Thyroid gland (tissue), 4 donors: ENCODE data around the gene RDX. TPM values are rescaled to one million over a fixed set of nuclear protein-coding genes. Genes with fewer than 3 reads are reported as not detected.
A peak's percentile ranks its signal among the peaks of the same experiment; 100 is the strongest.
"Not testable (repeated sequence)": the region's sequence is repeated elsewhere in the genome, so short reads cannot be mapped to it uniquely, and the experiment has no call there.

Experiments
- DNase-seq, 2 donors: peaks; one replicate each; pipeline ENCODE4 v3.0.0-alpha.2; 2019
- H3K27ac ChIP-seq, 3 donors: fragments of 200-600 bp; sonication (generic); 1 replicate in 2 of 3; 2 replicates in 1 of 3; pipeline ENCODE4 v1.5.1; 2016 to 2019; ENCODE audit warnings: mild to moderate bottlenecking in 1 of 3, moderate library complexity in 1 of 3
- H3K27me3 ChIP-seq: fragments of 200-600 bp; sonication (generic); one replicate; pipeline ENCODE4 v1.5.1; 2019
- H3K36me3 ChIP-seq, 2 donors: fragments of 200-600 bp; sonication (generic); one replicate each; pipeline ENCODE4 v1.5.1; 2016 to 2019
- H3K4me1 ChIP-seq, 2 donors: fragments of 200-600 bp; sonication (generic); one replicate each; pipeline ENCODE4 v1.5.1; 2017 to 2019
- H3K4me3 ChIP-seq, 3 donors: fragments of 200-600 bp; sonication (generic); replicated peaks in 1 of 3; 1 replicate in 2 of 3; 2 replicates in 1 of 3; pipeline ENCODE4 v1.5.1; 2016; ENCODE audit warnings: mild to moderate bottlenecking in 1 of 3
- H3K9me3 ChIP-seq: fragments of 200-600 bp; sonication (generic); one replicate; pipeline ENCODE4 v1.5.1; 2017
- POLR2A ChIP-seq, 2 donors: fragments of 450-650 bp; IDR thresholded peaks; one replicate each; pipeline ENCODE4 v1.6.1; 2017; ENCODE audit warnings: antibody characterized with exemption in 2 of 2, mild to moderate bottlenecking in 2 of 2, moderate library complexity in 1 of 2
- WGBS, 2 donors: methylation state at CpG; one replicate each; pipeline ENCODE4 v1.1.5; 2017; 5-methylcytosine and 5-hydroxymethylcytosine counted together
- intact Hi-C: fragments of 100-400 bp; cut with DNase I; formaldehyde crosslinking; loops from one replicate; pipeline ENCODE4 v1.15.1; 2023
- total RNA-seq, 4 donors: library from RNA; depleted of rRNA; stranded (reverse); fragments of >200 nt; gene quantifications; one replicate each; pipeline ENCODE4 v1.2.3, GENCODE V29; 2016
- TF ChIP-seq, protein P1 (sequence below), 6 experiments: fragments of 200-600 bp in 3 of 6; fragments of 450-650 bp in 3 of 6; sonication (generic) in 3 of 6; IDR thresholded peaks; one replicate each; pipeline ENCODE4 v1.5.1; 2016 to 2019; ENCODE audit warnings: antibody characterized with exemption in 6 of 6, mild to moderate bottlenecking in 2 of 6, inconsistent platforms in 1 of 6, moderate library complexity in 1 of 6

Gene RDX
- total RNA-seq, 4 donors from 2014 or later: 83.2 to 138 (median 107) TPM

GRCh38 chr11:110289472-110289871, 6.9 kb downstream of the RDX start:
- H3K36me3 ChIP-seq: no peaks in the 10 kb centered on the region
- no peak for TF ChIP-seq POLR2A (IDR thresholded peaks at IDR 0.05)
- TF ChIP-seq, protein P1, sequence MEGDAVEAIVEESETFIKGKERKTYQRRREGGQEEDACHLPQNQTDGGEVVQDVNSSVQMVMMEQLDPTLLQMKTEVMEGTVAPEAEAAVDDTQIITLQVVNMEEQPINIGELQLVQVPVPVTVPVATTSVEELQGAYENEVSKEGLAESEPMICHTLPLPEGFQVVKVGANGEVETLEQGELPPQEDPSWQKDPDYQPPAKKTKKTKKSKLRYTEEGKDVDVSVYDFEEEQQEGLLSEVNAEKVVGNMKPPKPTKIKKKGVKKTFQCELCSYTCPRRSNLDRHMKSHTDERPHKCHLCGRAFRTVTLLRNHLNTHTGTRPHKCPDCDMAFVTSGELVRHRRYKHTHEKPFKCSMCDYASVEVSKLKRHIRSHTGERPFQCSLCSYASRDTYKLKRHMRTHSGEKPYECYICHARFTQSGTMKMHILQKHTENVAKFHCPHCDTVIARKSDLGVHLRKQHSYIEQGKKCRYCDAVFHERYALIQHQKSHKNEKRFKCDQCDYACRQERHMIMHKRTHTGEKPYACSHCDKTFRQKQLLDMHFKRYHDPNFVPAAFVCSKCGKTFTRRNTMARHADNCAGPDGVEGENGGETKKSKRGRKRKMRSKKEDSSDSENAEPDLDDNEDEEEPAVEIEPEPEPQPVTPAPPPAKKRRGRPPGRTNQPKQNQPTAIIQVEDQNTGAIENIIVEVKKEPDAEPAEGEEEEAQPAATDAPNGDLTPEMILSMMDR (IDR thresholded peaks at IDR 0.05): no peak
- H3K27ac ChIP-seq: no peak overlapping the region
- no peak for DNase-seq
- no peak overlapping the region for H3K4me3 ChIP-seq
- intact Hi-C loops: no loop called here
- 75 to 91% methylated on average over 10 of the region's 10 CpGs for WGBS, 2 donors
- no peaks in the 10 kb centered on the region for H3K27me3 ChIP-seq
- no peaks in the 10 kb centered on the region for H3K9me3 ChIP-seq
- H3K4me1 ChIP-seq: peaks cover 43 to 52% of the 10 kb centered on the region in 2 donors

GRCh38 chr11:110287537-110287936, 8.9 kb downstream of the RDX start:
- intact Hi-C loops: no loop called here
- Histone ChIP-seq H3K9me3 (no peaks in the 10 kb centered on the region), H3K4me3 (no peak overlapping the region), H3K4me1 (peaks cover 33% of the 10 kb centered on the region in 2 donors), H3K27me3 (no peaks in the 10 kb centered on the region), H3K27ac (no peak overlapping the region), H3K36me3 (no peaks in the 10 kb centered on the region)
- TF ChIP-seq, protein P1 (IDR thresholded peaks at IDR 0.05): no peak
- no peak for TF ChIP-seq POLR2A (IDR thresholded peaks at IDR 0.05)
- WGBS, 2 donors: 92% methylated on average over 1 of the region's 1 CpG
- DNase-seq: no peak

GRCh38 chr11:110286298-110287040, 9.9 kb downstream of the RDX start:
- H3K27ac ChIP-seq: peak overlapping the region in 1 of 3 donors; percentile 24
- H3K4me1 ChIP-seq: peaks cover 23 to 27% of the 10 kb centered on the region in 2 donors
- H3K36me3 ChIP-seq: no peaks in the 10 kb centered on the region
- H3K27me3 ChIP-seq: no peaks in the 10 kb centered on the region
- H3K4me3 ChIP-seq: no peak overlapping the region
- intact Hi-C loops: no loop called here
- 54 to 65% methylated on average over 4 of the region's 4 CpGs for WGBS, 2 donors
- no peak for DNase-seq
- TF ChIP-seq, protein P1 (IDR thresholded peaks at IDR 0.05): no peak
- TF ChIP-seq POLR2A (IDR thresholded peaks at IDR 0.05): no peak
- no peaks in the 10 kb centered on the region for H3K9me3 ChIP-seq

DNA sequence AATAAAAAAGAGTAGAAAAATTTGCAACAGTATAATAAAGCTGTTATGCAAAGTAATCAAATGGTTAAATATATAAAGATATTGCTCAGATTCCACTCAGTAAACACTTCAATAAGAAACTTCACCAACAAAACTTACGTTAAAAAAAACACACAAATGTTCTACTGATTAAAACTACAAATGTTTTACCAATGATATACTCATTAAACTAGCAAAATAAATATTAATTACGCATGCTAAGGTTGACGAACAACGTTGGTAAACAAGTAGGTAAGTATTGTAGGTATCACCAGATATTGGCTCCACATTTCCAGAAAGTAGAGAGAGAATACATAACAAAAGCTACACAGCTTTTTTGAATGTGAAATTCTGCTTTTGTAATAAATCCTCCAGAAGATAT, 12.6 kb downstream of the RDX start:
- intact Hi-C loops: no loop called here
- H3K9me3 ChIP-seq: no peaks in the 10 kb centered on the region
- peaks cover 24 to 26% of the 10 kb centered on the region in 2 donors for H3K4me1 ChIP-seq
- H3K27ac ChIP-seq: no peak overlapping the region
- H3K27me3 ChIP-seq: no peaks in the 10 kb centered on the region
- DNase-seq: no peak
- 75 to 85% methylated on average over 4 of the region's 4 CpGs for WGBS, 2 donors
- TF ChIP-seq, protein P1 (IDR thresholded peaks at IDR 0.05): no peak
- TF ChIP-seq POLR2A (IDR thresholded peaks at IDR 0.05): no peak
- H3K4me3 ChIP-seq: no peak overlapping the region
- H3K36me3 ChIP-seq: no peaks in the 10 kb centered on the region

- H3K36me3 ChIP-seq: peaks cover 0 to 11% of the 10 kb centered on the region in 2 donors
- intact Hi-C loops, H3K27ac ChIP-seq, H3K27me3 ChIP-seq, H3K4me3 ChIP-seq, DNase-seq, H3K9me3 ChIP-seq, H3K4me1 ChIP-seq: not testable (repeated sequence)
- 95 to 97% methylated on average over 4 of the region's 4 CpGs for WGBS, 2 donors
These were observed 15.8 kb downstream of the RDX start for GRCh38 chr11:110280595-110280994.
